Glomerular visceral epithelial cell (primary cell): Measurements from ENCODE around the gene CD226.
"Not testable (repeated sequence)": the region's sequence is repeated elsewhere in the genome, so short reads cannot be mapped to it uniquely, and the experiment has no call there.

Experiments used
- DNase-seq: peaks from one replicate; pipeline ENCODE4 v3.0.0-alpha.2; 2016; ENCODE audit errors: extremely low spot score

The CD226 gene

GRCh38 chr18:69872661-69873060 lies 75.0 kb downstream of the CD226 start:
- no peak for DNase-seq

DNA sequence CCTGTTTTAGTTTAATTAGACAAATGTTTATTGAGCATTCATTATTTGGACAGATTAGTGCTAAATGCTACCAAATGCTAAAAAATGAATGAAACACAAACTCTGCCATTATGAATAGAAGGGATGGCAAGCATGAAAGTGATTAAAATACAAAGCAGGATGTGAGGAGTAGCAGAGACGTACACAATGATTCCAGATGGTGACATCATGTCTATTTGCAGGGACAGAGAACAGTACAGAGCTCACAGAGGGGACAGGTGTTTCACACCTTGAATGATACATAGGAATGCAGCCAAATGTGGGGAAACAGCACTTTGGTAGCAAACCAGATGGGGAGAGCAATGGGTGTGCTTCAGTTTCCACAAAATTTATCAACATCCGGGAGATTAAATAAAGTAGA lies 76.3 kb downstream of the CD226 start:
- DNase-seq, result no peak

GRCh38 chr18:69870736-69871135 lies 76.9 kb downstream of the CD226 start:
- no peak for DNase-seq

DNA sequence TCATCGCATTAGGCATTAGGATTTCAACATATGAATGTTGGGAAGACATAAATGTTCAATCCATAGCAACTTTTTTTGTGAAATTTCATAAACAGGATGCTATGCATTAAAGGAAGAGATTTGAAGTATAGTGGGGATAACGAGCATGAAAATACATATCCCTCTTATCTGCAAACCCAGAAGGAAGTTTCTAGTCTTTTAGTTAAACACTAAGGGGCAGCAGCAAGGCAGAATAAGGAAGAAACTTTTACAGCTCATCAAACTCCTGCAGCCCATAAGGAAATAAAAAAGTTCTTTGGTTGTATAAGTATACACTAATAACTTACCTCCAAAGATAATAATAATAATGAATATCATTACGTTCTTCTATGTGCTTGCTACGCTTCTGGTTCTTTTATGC lies 81.5 kb downstream of the CD226 start:
- no peak for DNase-seq

GRCh38 chr18:69865776-69866175 lies 81.9 kb downstream of the CD226 start:
- DNase-seq, result no peak

GRCh38 chr18:69864802-69865201 lies 82.9 kb downstream of the CD226 start:
- DNase-seq, result not testable (repeated sequence)

GRCh38 chr18:69858897-69859296 lies 88.8 kb downstream of the CD226 start:
- DNase-seq, result no peak

DNA sequence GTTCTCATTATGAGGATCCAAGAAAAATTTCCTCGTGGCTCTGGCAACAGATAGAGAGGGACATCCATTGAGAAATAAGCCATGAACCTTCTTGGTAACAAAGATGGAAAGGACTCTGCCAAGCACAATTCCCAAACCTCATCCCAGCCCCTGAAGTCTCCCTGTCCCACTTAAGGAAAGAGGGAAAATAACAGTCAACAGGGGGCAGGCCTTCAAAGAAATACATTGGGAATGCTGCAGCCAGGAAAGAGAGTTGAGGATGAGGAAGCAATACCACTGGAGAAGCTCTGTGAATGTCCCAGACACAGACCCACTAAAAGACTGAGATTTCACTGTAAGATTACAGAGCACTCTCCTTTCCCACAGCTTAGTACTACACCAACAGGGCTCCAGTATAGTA lies 93.2 kb downstream of the CD226 start:
- DNase-seq, result no peak

DNA sequence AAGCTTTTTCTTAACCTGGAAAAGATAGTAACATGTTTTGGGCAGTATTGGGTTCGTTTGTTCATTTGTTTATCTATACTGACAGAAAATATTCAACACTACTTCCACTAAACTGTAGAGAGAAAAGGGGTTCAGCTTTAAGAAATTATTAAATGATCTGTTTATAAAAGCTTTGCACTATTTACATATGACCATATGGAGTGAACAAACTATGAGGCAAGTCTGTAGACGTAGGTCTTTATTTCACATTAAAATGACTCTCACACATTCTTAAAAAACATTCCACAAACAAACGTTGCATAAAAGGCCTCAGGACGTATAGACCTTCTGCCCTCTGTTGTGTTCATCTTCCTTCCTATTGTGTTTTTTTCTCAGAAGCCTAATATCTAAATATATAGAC lies 94.6 kb downstream of the CD226 start:
- DNase-seq, result no peak

GRCh38 chr18:69845593-69846506 lies 101.8 kb downstream of the CD226 start:
- peak; percentile 2 for DNase-seq

DNA sequence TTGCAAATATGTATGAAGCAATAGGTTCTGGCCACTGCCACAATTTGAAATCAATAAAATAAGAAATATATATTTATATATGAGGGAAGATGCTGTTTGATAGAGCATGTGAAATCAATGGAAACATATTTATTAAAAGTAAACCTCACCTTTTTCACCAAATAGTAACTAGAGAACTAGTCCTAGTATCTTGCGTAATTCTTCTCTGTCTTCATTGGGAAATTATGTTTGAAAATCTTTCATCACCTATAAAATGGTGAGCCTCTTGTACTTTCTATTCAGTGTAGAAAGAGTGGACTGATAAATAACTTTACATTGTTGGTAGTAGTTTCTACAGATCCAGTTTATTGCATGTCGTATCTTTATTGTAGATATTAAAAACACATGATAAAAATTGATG lies 103.0 kb downstream of the CD226 start:
- no peak for DNase-seq

- DNase-seq, result no peak
Observed at GRCh38 chr18:69843015-69843414, 104.7 kb downstream of the CD226 start.

DNA sequence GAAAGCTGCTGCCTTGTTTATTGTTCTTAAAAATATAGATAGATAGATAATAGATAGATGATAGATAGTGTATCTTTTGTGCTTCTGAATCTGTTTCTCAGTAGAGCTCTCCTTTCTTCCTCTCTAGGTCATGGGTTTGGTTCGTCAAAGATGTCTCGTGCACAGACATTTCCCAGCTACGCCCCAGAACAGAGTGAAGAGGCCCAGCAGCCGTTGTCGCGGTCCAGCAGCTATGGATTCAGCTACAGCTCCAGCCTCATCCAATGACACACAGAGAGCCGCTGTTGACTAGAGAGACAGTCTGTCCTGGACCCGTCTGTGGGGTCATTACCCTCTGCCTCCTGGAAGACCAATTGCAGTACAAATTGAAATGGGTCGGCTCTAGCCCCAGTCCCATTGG lies 106.6 kb downstream of the CD226 start:
- DNase-seq, result no peak

GRCh38 chr18:69840445-69840844 lies 107.2 kb downstream of the CD226 start:
- no peak for DNase-seq

- DNase-seq, result no peak
Observed at GRCh38 chr18:69840001-69840400, 107.7 kb downstream of the CD226 start.

DNA sequence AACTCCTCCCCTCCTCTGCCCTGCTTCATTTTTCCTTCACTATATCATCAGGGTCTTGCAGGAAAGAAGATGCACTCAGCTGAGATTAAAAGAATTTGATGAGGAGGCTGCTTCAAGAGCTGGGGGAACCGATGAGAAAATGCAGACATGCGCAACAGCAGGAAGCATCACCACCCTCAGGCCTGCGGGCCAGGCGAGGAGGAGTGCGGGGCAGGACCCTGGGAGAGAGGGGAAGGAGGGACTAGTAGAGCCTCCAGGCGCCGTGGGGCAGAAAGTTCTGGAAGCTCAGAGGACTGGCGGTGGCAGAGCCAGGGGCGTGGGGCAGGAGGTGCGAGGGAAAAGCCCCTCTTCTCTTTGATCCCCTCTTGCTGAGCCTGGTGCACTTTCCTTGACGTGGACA lies 108.2 kb downstream of the CD226 start:
- no peak for DNase-seq

DNA sequence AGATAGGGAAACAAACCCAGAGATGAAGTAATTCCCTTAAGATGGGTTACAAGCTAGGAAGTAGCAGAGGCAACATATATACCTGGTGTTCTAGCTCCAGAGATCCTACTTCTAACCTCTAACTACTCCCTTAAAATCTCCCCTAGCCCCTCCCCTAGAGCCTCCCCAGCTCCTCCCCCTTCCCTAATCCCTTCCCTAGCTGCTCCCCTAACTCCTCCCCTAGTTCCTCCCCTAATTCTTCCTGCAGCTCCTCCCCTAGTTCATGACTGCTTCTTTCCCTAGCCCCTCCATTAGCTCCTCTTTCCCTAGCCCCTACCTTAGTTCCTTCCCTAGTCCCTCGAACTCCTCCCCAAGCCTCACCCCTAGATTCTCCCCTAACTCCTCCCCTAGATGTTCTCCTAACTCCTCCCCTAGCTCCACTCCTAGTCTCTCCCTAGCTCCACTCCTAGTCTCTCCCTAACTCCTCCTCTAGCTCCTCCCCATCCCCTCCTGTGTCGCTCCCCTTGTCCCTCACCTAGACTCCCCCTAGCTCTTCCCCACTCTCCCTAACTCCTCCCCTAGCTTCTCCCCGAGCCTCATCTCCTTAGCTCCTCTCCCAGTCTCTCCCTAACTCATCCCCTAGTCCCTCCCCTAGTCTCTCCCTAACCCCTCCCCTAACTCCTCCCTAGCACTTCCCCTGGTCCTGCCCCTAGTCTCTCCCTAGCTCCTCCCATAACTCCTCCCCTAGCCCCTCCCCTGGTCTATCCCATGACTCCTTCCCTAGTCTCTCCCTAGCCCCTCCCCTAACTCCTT lies 108.9 kb downstream of the CD226 start:
- DNase-seq, result peak; percentile 14

GRCh38 chr18:69838003-69838402 lies 109.7 kb downstream of the CD226 start:
- no peak for DNase-seq

DNA sequence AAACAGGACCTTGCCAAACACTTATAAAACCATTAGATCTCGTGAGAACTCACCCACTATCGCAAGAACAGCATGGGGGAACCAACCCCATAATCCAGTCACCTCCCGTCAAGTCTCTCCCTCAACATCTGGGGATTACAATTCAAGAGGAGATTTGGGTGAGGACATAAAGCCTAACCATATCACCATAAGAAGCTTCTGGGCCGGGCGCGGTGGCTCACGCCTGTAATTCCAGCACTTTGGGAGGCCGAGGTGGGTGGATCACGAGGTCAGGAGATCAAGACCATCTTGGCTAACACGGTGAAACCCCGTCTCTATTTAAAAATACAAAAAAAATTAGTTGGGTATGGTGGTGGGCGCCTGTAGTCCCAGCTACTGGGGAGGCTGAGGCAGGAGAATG lies 112.7 kb downstream of the CD226 start:
- not testable (repeated sequence) for DNase-seq

DNA sequence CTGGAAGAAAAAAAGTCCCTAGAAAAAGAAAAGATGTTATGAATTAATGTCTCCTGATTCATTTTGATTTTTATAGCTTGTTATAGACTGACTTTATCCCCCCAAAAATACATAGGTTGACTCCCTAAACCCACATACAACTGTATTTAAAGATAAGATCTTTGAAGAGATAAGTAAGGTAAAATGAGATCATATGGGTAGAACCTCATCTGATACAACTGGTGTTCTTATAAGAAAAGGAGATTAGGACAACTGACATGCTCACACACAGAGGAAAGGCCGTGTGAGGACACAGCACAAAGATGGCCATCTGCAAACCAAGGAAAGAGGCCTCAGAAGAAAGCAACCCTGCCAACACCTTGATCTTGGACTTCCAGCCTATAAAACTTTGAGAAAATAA lies 117.5 kb downstream of the CD226 start:
- no peak for DNase-seq

- no peak for DNase-seq
Observed at GRCh38 chr18:69820538-69820937, 127.1 kb downstream of the CD226 start.

GRCh38 chr18:69819460-69819859 lies 128.2 kb downstream of the CD226 start:
- DNase-seq, result no peak

DNA sequence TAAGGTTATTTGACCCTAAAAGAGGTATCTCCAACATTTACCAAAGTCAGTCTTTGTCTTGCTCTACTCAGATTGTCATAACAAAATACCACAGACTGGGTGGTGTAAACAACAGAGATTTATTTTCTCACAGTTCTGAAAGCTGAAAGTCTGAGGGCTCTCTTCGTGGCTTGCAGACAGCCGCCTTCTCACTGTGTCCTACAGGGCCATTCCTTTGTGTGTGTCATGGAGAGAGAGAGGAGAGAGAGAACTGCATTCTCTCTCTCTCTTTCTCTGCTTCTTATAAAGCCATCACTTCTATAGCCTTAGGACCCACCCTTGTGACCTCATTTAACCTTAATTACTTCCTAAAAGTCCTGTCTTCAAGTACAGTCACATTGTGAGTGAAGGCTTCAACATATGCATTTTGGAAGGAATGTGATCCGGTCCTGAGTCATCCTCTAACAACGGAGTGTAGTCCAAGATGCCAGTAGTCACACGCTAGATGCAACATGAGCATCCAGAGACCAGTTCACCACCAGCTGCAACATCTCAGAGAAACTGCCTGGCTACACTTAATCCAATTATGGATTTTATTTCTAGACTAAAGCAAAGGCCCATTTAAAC lies 130.2 kb downstream of the CD226 start:
- DNase-seq, result no peak
